Kasumi-1 (cell line): ENCODE results near the gene RLIM.
A peak's percentile ranks its signal among the peaks of the same experiment; 100 is the strongest.
"Not testable (repeated sequence)": the region's sequence is repeated elsewhere in the genome, so short reads cannot be mapped to it uniquely, and the experiment has no call there.

Source experiments
- DNase-seq, 2 experiments: peaks; one replicate each; lab custom pipeline; 2025; lab: John Stamatoyannopoulos, UW

RLIM gene

GRCh38 chrX:74614093-74614909, at the start of gene RLIM:
TSS of gene RLIM (minus strand) at chrX:74614624. CDS start at chrX:74595977, 18,647 bp downstream.
- peak; percentile 85 to 86 for DNase-seq

- no peak for DNase-seq
These were observed 41.8 kb upstream of the RLIM start for GRCh38 chrX:74656079-74656745.

- not testable (repeated sequence) for DNase-seq
These were observed 40.5 kb upstream of the RLIM start for GRCh38 chrX:74654953-74655352.

DNA sequence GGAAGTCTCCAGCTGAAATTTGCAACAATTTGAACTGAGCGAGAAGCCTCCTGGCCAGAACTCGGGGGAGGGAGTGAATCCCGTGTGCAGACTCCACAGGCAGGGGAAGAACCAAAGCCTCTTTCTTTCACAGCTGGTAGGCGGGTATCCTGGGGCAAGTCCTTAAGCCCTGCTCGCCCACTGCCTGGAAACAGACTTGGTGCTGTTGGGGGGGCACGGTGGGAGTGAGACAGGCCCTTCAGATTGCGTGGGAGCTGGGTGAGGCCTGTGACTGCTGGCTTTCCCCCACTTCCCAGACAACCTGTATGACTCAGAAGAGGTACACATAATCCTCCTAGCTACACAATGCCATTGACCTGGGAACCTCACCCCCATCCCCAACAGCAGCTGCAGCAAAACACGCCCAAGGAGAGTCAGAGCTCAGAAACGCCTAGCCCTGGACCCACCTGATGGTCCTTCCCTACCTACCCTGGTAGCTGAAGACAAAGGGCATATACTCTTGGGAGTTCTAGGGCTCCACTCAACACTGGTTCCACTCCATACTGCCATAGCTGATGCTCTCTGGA, 22.4 kb upstream of the RLIM start:
- DNase-seq = no peak

DNA sequence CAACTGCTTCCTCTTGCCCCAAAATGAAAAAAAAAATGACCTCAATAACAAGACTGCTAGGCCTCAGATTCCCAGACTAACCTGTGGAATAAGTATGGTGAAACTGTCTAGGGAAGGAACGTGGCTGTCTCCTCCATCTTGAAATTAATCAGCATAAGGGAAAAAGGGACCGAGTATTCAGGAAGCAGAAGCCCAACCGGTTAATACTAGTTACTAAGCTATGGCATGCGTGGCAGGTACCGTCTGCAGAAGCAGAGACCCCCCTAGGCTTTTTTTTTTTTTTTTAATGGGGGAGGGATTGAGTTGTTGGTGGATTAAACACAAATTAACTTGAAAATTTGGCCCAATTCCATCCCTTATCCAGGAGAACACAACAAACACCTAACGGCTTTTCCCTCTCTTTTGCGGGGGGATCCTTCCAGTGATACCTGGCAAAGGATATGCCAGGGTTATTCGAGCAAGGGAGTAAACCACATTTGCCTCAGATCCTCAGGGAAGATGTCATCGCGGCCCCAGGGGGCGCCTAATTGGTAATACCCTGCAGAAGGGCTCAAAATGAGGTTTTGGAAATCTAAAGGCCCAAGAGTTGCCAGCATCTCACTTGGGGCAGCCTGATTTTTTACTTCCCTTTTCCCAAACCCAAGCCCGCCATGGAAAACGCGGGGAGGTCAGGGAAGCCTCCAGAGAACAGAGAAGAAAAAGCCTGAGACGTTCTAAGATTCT, 893 bp downstream of the RLIM start:
- peak; percentile 44 to 47 for DNase-seq

- no peak for DNase-seq
These were observed 7.6 kb downstream of the RLIM start for GRCh38 chrX:74606799-74607198.

GRCh38 chrX:74606342-74606741, 8.1 kb downstream of the RLIM start:
- no peak for DNase-seq

- no peak for DNase-seq
These were observed 11.4 kb downstream of the RLIM start for GRCh38 chrX:74603040-74603439.

- DNase-seq = no peak
These were observed 12.3 kb downstream of the RLIM start for GRCh38 chrX:74602142-74602541.

DNA sequence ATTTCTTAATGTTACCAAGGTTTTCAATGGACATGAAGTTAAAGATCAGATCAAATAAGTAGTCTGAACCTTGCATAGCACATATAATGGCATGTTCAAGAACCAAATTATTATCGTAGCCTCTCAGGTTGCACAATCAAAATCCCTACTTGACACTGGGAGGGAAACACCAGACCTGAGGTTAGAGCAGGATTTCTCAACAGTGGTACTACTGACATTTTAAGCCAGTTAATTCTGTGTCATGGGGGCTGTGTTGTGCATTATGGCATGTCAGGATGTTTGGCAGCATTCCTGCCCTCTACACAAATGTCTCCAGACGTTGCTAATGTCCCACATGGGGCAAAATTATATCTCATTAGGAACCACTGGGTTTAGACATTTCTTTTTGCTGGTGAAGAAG, 20.8 kb downstream of the RLIM start:
- DNase-seq = no peak

GRCh38 chrX:74585766-74586165, 28.7 kb downstream of the RLIM start:
- DNase-seq = no peak

DNA sequence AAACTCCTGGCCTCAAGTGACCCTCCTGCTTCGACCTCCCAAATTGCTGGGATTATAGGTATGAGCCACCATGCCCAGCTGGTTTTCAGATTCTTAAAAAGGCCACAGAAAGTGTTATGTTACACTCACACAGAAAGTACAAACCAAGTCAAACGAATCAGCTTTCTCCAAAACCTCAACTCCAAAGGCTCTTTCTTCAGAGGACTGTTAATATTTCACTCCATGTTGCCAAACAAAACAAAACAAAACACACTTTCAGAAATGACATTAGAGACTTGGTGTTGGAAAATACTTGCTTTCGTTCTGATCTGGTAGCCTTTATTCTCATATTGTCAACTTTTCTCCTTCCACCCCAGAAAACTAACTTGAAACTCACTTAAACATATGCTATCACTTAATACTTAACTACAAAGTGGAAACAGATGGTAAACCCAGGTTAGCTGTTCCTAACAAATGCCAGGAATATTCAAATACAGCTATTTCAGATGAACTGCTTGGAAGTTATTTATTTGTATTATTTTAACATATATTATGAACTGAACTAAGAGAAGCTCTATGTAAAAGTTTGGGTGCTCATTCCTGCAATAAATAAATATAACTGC, 34.7 kb downstream of the RLIM start:
- DNase-seq = no peak

DNA sequence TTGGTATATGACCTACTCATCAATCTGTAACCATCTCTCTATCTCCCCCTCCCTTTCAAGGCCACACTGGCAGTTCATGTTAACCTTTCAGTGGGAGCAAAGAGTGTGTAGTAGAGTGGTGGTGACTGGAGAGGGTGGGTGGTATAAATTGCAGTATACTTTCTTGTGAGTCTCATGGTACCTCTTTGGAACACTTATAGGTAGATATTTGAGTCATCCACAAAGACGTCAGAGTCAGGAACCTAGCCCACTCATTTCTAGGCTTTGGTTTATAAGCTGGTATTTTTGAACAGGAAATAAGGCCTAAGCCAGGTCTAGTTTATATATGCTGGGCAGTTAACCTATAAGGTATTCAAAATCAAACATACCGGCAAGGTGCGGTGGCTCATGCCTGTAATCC, 36.3 kb downstream of the RLIM start:
- DNase-seq = no peak

DNA sequence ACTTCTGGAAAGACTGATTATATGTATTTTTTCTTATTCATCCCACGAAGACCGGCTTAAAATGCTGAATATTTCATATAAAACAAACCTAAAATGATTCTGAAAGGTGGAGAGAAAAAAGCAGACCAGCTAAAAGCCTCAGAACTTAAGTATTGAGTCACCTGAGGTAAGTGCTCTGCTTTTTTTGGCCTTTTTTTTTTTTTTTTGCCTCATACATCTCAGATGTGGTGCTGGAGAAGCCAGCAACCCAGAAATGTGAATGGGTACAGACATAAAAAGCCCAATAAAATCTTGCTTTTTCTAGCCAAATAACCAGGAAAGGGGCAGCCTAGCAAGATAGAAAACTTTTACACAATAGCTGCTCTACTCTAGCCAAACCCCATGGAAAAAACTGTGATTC, 57.0 kb downstream of the RLIM start:
- DNase-seq = no peak

DNA sequence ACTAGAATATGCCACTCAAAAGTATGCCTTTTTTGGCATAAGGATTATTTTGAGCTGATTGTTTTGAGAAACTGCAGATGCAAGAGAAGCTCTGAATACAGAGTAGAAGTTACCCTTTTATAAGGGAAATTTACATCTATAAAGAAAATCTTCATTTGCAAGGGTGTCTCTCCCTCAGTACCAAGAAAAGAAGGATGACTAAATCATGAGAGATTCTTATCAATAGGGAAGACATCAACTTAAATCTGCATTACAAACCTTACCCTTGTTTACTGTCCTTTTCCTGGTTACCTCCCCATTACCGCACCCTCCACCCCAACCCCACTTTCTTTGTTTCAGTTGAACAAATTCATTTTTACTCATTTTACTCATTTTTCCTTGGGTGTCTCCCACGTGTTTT, 62.5 kb downstream of the RLIM start:
- DNase-seq = no peak

- peak; percentile 67 to 72 for DNase-seq
These were observed 64.1 kb downstream of the RLIM start for GRCh38 chrX:74550295-74550802.

GRCh38 chrX:74546984-74547383, 67.4 kb downstream of the RLIM start:
- no peak for DNase-seq

DNA sequence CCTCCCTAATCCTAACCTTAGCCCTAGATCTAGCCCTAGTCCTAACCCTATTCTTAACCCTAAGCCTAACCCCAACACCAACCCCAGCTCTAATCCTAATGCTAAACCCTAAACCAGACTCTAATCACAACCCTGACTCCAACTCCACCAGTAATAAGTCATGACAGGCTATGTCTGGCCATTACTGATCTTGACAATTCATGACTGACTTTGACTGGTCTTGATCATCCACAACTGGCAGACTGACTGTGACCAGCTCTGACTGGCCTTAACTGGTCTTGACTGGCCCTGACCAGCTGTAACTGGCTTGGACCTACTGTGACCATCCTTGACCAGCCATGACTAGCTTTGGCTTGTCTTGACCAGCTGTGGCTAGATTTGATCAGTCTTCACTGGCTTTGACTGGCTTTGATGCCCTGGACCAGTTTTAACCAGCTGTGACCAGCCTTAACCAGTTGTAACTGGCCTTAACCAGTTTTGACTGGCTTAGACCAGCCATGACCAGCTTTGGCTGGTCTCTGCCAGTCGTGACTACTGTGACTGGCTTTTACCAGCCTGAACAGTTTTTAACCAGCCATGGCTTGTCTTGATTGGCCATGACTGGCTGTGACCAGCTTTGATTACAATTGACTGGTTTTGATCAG, 68.4 kb downstream of the RLIM start:
- no peak for DNase-seq

GRCh38 chrX:74540635-74541249, 73.7 kb downstream of the RLIM start:
- DNase-seq = no peak

GRCh38 chrX:74536832-74537371, 77.5 kb downstream of the RLIM start:
- peak; percentile 38 to 52 for DNase-seq
